Urinary bladder (tissue), 4 donors: ENCODE data around the gene ZBTB42. TPM values are rescaled to one million over a fixed set of nuclear protein-coding genes. Genes with fewer than 3 reads are reported as not detected.
"Not testable (repeated sequence)": the region's sequence is repeated elsewhere in the genome, so short reads cannot be mapped to it uniquely, and the experiment has no call there.

Source experiments
- DNase-seq: peaks from one replicate; pipeline ENCODE4 v3.0.0-alpha.2; 2015; ENCODE audit errors: extremely low spot score
- H3K27ac ChIP-seq: one replicate; pipeline ENCODE4 v1.5.1; 2013; ENCODE audit warnings: low read depth, mild to moderate bottlenecking, moderate library complexity
- H3K36me3 ChIP-seq: one replicate; pipeline ENCODE4 v1.6.1; 2013; ENCODE audit warnings: mild to moderate bottlenecking, moderate library complexity; ENCODE audit not compliant: insufficient read depth
- H3K4me1 ChIP-seq: one replicate; pipeline ENCODE4 v1.6.1; 2013; ENCODE audit warnings: mild to moderate bottlenecking, moderate library complexity; ENCODE audit not compliant: insufficient read depth
- H3K4me3 ChIP-seq: one replicate; pipeline ENCODE4 v1.5.1; 2013; ENCODE audit warnings: low read depth, low read length
- WGBS: extraction: QIAGEN DNeasy Blood & Tissue Kit; methylation state at CpG from one replicate; pipeline ENCODE4 v1.1.7; 2013; 5-methylcytosine and 5-hydroxymethylcytosine counted together
- polyA plus RNA-seq: library from polyadenylated mRNA; stranded (reverse); fragments of 200-250 nt; gene quantifications from one replicate; pipeline ENCODE4 v1.2.3, GENCODE V29; 2013
- total RNA-seq: library from RNA; depleted of rRNA; stranded (reverse); fragments of >200 nt; gene quantifications from one replicate; pipeline ENCODE4 v1.2.3, GENCODE V29; 2014
- donor health status: healthy with polysubstance abuse.
- donor health status: healthy.

Gene ZBTB42
- total and polyA plus RNA-seq, 2 donors: 3.5 to 6.3 TPM

- DNase-seq: no peak
- WGBS: 91% methylated on average over 11 of the region's 11 CpGs
- peaks cover 2% of the 10 kb centered on the region for H3K4me1 ChIP-seq
Observed at GRCh38 chr14:104810316-104810715, 9.4 kb downstream of the ZBTB42 start.

DNA sequence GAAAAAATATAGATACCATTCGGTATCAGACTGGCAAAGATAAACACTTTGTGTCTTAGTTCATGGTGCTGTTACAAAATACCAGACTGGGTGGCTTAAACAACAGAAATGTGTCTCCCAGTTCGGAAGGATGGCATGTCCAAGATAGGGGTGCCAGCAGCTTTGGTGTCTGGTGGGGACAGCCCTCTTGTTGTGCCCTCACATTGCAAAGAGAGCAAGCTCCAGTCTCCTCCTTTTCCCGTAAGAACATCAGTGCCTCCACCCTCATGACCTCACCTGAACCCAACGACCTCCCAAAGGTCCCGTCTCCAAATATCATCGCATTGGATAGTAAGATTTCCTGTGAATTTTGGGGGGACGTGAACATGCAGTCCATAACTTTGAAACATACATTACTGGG, 12.4 kb downstream of the ZBTB42 start:
- H3K4me1 ChIP-seq: peaks cover 2% of the 10 kb centered on the region
- H3K36me3 ChIP-seq: no peaks in the 10 kb centered on the region
- no peak overlapping the region for H3K27ac ChIP-seq
- H3K4me3 ChIP-seq: no peak overlapping the region
- 84% methylated on average over 7 of the region's 7 CpGs for WGBS
- DNase-seq: no peak

More at GRCh38 chr14:104810316-104810715, 9.4 kb downstream of the ZBTB42 start:
- H3K4me3 ChIP-seq: no peak overlapping the region
- H3K27ac ChIP-seq: no peak overlapping the region
- H3K36me3 ChIP-seq: no peaks in the 10 kb centered on the region

- H3K4me1 ChIP-seq, H3K4me3 ChIP-seq, DNase-seq, H3K27ac ChIP-seq, H3K36me3 ChIP-seq: not testable (repeated sequence)
- 77% methylated on average over 15 of the region's 15 CpGs for WGBS
Observed at GRCh38 chr14:104814701-104815100, 13.8 kb downstream of the ZBTB42 start.

GRCh38 chr14:104816616-104816884, 15.6 kb downstream of the ZBTB42 start:
- no peak for DNase-seq
- Histone ChIP-seq H3K4me3 (peak overlapping the region; percentile 78), H3K4me1 (peaks cover 2% of the 10 kb centered on the region), H3K36me3 (no peaks in the 10 kb centered on the region), H3K27ac (no peak overlapping the region)
- WGBS: 3% methylated on average over 8 of the region's 8 CpGs

DNA sequence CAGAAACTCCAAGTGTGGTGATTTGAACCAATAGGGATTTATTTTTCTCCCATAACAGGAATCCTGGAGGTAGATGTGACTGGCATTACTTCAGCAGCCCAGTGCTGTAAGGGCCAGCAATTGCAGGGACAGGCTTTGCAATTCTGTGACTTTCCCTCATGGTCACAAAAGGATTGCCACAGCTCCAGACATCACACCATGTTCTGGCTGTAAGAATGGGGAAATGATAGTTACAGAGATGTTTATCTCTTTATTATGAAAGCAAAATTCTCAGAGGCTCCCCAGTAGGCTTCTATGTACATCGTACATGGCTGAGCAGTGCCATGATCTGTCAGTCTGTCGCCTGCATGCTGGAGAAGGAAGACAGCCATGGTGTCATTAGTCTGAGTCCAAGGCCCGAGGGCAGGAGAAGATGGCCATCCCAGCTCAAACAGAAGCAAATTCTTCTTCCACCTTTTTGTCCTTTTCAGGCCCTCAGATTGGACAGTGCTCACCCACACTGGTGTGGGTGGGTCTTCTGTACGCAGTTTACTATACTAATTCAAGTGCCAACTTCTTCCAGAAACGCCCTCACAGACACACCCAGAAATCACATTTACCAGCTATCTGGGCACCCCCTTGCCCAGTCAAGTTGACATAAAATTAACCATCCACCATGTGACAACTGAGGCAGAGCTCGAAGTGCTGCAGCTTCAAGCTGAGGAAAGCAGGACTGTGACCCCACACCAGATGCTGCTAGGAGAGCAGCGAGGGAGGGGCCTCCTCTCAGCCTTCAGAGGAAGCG, 17.2 kb downstream of the ZBTB42 start:
- H3K36me3 ChIP-seq: no peaks in the 10 kb centered on the region

DNA sequence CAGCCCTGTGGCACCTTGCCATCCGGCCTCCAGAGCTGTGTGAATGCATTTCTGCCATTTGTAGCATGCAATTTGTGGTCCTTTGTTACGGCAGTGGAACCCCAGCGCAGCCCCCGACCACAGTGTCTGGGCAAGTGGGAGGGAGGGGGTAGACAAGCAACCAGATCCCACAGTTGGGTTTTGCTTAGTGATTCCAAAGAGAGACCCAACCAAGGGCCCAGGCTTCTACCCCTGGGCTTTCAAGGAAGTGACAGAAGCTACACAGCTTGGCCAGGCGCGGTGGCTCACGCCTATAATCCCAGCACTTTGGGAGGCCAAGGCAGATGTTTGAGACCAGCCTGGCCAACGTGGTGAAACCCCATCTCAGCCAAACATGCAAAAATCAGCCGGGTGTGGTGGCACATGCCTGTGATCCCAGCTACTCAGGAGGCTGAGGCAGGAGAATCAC, 17.8 kb downstream of the ZBTB42 start:
- H3K4me1 ChIP-seq: peaks cover 2% of the 10 kb centered on the region
- no peak overlapping the region for H3K27ac ChIP-seq
- H3K4me3 ChIP-seq: no peak overlapping the region
- no peak for DNase-seq
- 89% methylated on average over 9 of the region's 9 CpGs for WGBS
- H3K36me3 ChIP-seq: no peaks in the 10 kb centered on the region

More for the DNA sequence above, 17.2 kb downstream of the ZBTB42 start:
- no peak overlapping the region for H3K27ac ChIP-seq
- no peak overlapping the region for H3K4me3 ChIP-seq
- H3K4me1 ChIP-seq: peaks cover 2% of the 10 kb centered on the region
- no peak for DNase-seq
- 94% methylated on average over 8 of the region's 8 CpGs for WGBS

DNA sequence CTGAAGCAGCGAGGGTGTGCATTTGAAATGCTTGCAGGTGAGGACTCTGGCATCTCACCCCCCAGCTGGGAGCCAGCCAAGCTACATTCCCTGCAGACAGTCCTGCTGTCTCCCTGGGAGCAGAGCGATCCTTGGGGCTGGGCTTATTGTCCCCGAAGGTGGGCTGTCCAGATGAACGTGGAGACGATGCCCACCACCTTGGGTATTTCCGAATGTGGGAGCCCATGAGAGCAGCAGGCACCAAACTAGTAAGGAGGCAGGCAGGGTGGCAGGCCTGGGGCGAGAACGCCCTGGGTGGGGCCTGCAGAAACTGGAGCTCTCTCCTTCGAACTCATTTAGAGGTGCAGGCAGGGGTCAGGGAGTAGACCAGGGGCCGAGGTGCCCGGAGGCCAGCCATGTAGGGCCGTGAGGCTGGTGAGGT, 18.5 kb downstream of the ZBTB42 start:
- no peak overlapping the region for H3K27ac ChIP-seq
- H3K4me1 ChIP-seq: no peaks in the 10 kb centered on the region
- 84% methylated on average over 12 of the region's 12 CpGs for WGBS
- DNase-seq: no peak
- H3K4me3 ChIP-seq: no peak overlapping the region
- no peaks in the 10 kb centered on the region for H3K36me3 ChIP-seq

GRCh38 chr14:104820669-104821228, 19.8 kb downstream of the ZBTB42 start:
- WGBS: 21% methylated on average over 22 of the region's 22 CpGs

GRCh38 chr14:104821229-104821945, 20.5 kb downstream of the ZBTB42 start:
- H3K36me3 ChIP-seq: no peaks in the 10 kb centered on the region
- WGBS: 63% methylated on average over 23 of the region's 23 CpGs
- H3K4me1 ChIP-seq: no peaks in the 10 kb centered on the region
- H3K4me3 ChIP-seq: no peak overlapping the region
- DNase-seq: no peak
- H3K27ac ChIP-seq: no peak overlapping the region

More at GRCh38 chr14:104820669-104821228, 19.8 kb downstream of the ZBTB42 start:
- no peaks in the 10 kb centered on the region for H3K36me3 ChIP-seq
- H3K4me3 ChIP-seq: no peak overlapping the region
- no peak overlapping the region for H3K27ac ChIP-seq
- no peaks in the 10 kb centered on the region for H3K4me1 ChIP-seq
- DNase-seq: no peak

- H3K27ac ChIP-seq: no peak overlapping the region
- DNase-seq: no peak
- no peaks in the 10 kb centered on the region for H3K36me3 ChIP-seq
- H3K4me1 ChIP-seq: no peaks in the 10 kb centered on the region
- no peak overlapping the region for H3K4me3 ChIP-seq
- 84% methylated on average over 27 of the region's 27 CpGs for WGBS
Observed at GRCh38 chr14:104821971-104822608, 21.2 kb downstream of the ZBTB42 start.

DNA sequence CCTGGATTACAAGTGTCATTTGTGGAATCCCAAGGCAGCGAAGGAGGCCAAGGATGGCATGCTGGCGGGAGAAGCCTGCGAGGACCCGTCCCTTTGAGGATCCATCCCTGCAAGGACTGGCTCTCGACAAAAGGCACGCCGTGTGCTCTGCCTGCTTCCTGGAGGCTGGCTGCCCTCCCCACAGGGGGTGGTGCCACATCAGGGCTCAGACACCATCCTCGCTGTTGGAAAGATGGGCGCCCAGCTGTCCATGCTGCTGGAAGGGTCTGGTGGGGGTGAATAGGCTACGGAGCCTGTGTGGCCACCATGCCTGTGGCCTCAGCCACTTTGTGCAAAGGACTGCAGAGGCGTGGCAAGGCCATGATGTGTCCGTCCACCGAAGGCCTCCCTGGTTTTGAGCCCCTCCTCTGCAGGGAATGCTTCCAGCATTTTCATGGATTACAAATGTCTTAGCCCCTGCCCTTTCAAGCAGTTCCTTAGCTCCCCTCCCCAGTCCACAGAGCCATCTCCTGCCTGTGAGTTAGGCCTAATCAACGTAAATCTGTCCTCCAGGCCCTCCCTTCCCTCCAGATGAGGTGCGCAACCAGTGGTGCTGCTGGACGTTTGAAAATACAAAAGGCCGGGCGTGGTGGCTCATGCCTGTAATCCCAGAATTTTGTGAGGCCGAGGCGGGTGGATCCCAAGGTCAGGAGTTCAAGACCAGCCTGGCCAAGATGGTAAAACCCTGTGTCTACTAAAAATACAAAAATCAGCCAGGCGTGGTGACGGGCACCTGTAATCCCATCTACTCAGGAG, 22.1 kb downstream of the ZBTB42 start:
- no peaks in the 10 kb centered on the region for H3K36me3 ChIP-seq
- no peaks in the 10 kb centered on the region for H3K4me1 ChIP-seq
- no peak overlapping the region for H3K4me3 ChIP-seq
- no peak overlapping the region for H3K27ac ChIP-seq
- DNase-seq: no peak
- WGBS: 85% methylated on average over 22 of the region's 22 CpGs

- DNase-seq: no peak
- H3K4me3 ChIP-seq: no peak overlapping the region
- H3K36me3 ChIP-seq: no peaks in the 10 kb centered on the region
- over 99% methylated on average over 2 of the region's 2 CpGs for WGBS
- H3K4me1 ChIP-seq: no peaks in the 10 kb centered on the region
- no peak overlapping the region for H3K27ac ChIP-seq
Observed at GRCh38 chr14:104824353-104824997, 23.6 kb downstream of the ZBTB42 start.
